Kidney (tissue), 14 donors: Measurements from ENCODE around the gene PNLIPRP2. TPM values are rescaled to one million over a fixed set of nuclear protein-coding genes. Genes with fewer than 3 reads are reported as not detected.

ENCODE experiments used
- DNase-seq, 5 donors: peaks; one replicate each; pipeline ENCODE4 v3.0.0-alpha.2; 2013 to 2020
- FAIRE-seq: peaks from 2 replicates; lab custom pipeline; 2012; peaks lifted over from hg19 to GRCh38; lab: Jason Lieb, UNC
- H3K27ac ChIP-seq, 2 donors: one replicate each; pipeline ENCODE4 v1.7.0; 2013; ENCODE audit warnings: low read depth in 2 of 2, low read length in 2 of 2, inconsistent platforms in 1 of 2
- H3K27me3 ChIP-seq: one replicate; pipeline ENCODE4 v1.7.1; 2013; ENCODE audit warnings: low read length, inconsistent platforms; ENCODE audit not compliant: control insufficient read depth, insufficient read depth
- H3K36me3 ChIP-seq, 3 donors: one replicate each; pipeline versions ENCODE4 v1.7.0 to v1.7.1; 2013; ENCODE audit warnings: low read length in 3 of 3, control low read depth in 1 of 3, inconsistent platforms in 1 of 3; ENCODE audit not compliant: insufficient read depth in 3 of 3, control insufficient read depth in 2 of 3
- H3K4me1 ChIP-seq, 3 donors: one replicate each; pipeline versions ENCODE4 v1.7.0 to v1.7.1; 2013; ENCODE audit warnings: low read length in 3 of 3, inconsistent platforms in 1 of 3, low read depth in 1 of 3; ENCODE audit not compliant: control insufficient read depth in 2 of 3, insufficient read depth in 2 of 3
- H3K4me3 ChIP-seq, 3 donors: one replicate each; pipeline versions ENCODE4 v1.7.0 to v1.8.1; 2013; ENCODE audit warnings: low read length in 3 of 3, control low read depth in 1 of 3, inconsistent platforms in 1 of 3
- H3K9ac ChIP-seq, 3 donors: one replicate each; pipeline versions ENCODE4 v1.7.0 to v1.7.1; 2013; ENCODE audit warnings: low read length in 3 of 3, control low read depth in 1 of 3, inconsistent platforms in 1 of 3
- H3K9me3 ChIP-seq, 3 donors: one replicate each; pipeline versions ENCODE4 v1.7.0 to v1.7.1; 2013; ENCODE audit warnings: low read length in 3 of 3, control low read depth in 1 of 3, inconsistent platforms in 1 of 3; ENCODE audit not compliant: control insufficient read depth in 2 of 3, insufficient read depth in 1 of 3
- CTCF ChIP-seq: IDR thresholded peaks from 3 replicates; pipeline ENCODE4 v1.5.1; 2012; ENCODE audit warnings: mild to moderate bottlenecking, moderate library complexity, borderline replicate concordance; ENCODE audit not compliant: insufficient read depth; ENCODE audit errors: extremely low read depth
- intact Hi-C: fragments of 100-400 bp; cut with DNase I; formaldehyde crosslinking; loops from one replicate; pipeline ENCODE4 v1.11.1; 2022
- polyA plus RNA-seq: library from polyadenylated mRNA; stranded (reverse); fragments of 350-450 nt; fragmentation: Illumina TruSeq; extraction: RNeasy Lipid Tissue Mini Kit (QIAGEN cat#74804); gene quantifications from one replicate; pipeline ENCODE4 v1.2.3, GENCODE V29; 2014; ENCODE audit warnings: low read depth, low replicate concordance; ENCODE audit not compliant: insufficient read depth
- total RNA-seq: library from RNA; stranded (reverse); fragmentation: NEBNext Ultra II Directional; extraction: Animal tissue kit (Norgen Biotek cat#: 25700); gene quantifications from one replicate; pipeline ENCODE4 v1.2.1, GENCODE V29; 2021
- donor health status: control.
- donor health status: control.
- donor health status: control.
- donor health status: control.
- donor health status: control.
- donor health status: DM: yes; HTN: yes; CAD: no.
- donor health status: Normal renal cell carcinoma (clear cell type).

Gene PNLIPRP2
- total and polyA plus RNA-seq, 2 donors from 2014 or later, result not detected

GRCh38 chr10:116667484-116667883, 46.7 kb downstream of the PNLIPRP2 start:
- H3K27me3 ChIP-seq, result no peaks in the 10 kb centered on the region
- no peak overlapping the region for H3K4me3 ChIP-seq
- intact Hi-C loops, result no loop called here
- H3K9ac ChIP-seq, result no peak overlapping the region
- H3K4me1 ChIP-seq, result no peaks in the 10 kb centered on the region
- H3K27ac ChIP-seq, result no peak overlapping the region
- H3K9me3 ChIP-seq, result no peaks in the 10 kb centered on the region
- TF ChIP-seq CTCF, result no peak
- peaks cover 0 to 3% (median 0%) of the 10 kb centered on the region in 3 donors for H3K36me3 ChIP-seq
- DNase-seq (no peak), FAIRE-seq (no peak)

DNA sequence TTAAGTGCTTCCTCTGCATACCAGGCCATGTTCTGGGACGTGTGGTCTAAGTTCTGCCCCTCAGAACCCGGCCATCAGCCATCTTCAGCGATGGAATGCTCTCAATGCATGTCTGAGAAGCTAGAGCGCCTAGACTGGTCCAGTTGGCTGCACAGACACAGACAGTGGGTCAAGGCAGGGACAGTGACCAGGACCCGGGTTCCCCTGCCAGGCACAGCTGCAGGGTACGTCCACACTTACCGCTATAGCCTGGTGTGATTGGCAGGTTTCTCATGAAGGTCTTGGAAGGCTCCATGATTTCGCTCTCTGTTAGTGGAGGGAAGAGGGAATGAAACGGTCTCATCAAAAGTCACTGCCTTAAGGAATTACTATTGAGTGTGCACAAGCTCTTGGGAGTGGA, 47.3 kb downstream of the PNLIPRP2 start:
- H3K36me3 ChIP-seq, result peaks cover 2 to 5% (median 5%) of the 10 kb centered on the region in 3 donors
- DNase-seq, result no peak
- no peak overlapping the region for H3K27ac ChIP-seq
- H3K4me3 ChIP-seq, result no peak overlapping the region
- no peaks in the 10 kb centered on the region for H3K4me1 ChIP-seq
- no peak overlapping the region for H3K9ac ChIP-seq
- intact Hi-C loops, result no loop called here
- FAIRE-seq, result no peak
- no peak for TF ChIP-seq CTCF
- H3K9me3 ChIP-seq, result no peaks in the 10 kb centered on the region
- H3K27me3 ChIP-seq, result no peaks in the 10 kb centered on the region

GRCh38 chr10:116668446-116668845, 47.7 kb downstream of the PNLIPRP2 start:
- Histone ChIP-seq H3K36me3 (peaks cover 2 to 7% (median 6%) of the 10 kb centered on the region in 3 donors), H3K9ac (no peak overlapping the region), H3K4me1 (no peaks in the 10 kb centered on the region), H3K4me3 (no peak overlapping the region), H3K9me3 (no peaks in the 10 kb centered on the region), H3K27ac (no peak overlapping the region), H3K27me3 (no peaks in the 10 kb centered on the region)
- no peak for FAIRE-seq
- TF ChIP-seq CTCF, result no peak
- intact Hi-C loops, result no loop called here
- no peak for DNase-seq

DNA sequence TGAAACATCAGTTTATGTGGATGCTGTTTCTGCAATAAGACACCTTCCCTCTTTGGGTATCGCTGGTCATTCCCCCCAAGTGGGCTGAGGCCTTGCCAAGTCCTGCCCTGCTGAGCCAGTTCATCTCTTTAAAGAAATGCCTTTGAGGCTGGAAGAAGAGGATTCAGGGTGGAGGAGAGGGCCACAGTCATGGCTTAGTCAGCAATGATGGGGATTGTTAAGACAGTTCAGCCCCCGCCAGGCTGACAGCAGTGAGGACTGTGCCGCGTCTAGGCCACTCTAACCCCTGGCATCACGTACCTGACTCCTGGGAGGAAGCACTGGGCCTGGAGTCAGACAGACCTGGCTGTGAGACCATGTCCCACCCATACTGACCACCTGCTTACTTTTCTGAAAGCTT, 48.3 kb downstream of the PNLIPRP2 start:
- no peak overlapping the region for H3K9ac ChIP-seq
- H3K27ac ChIP-seq, result no peak overlapping the region
- no peak overlapping the region for H3K4me3 ChIP-seq
- H3K36me3 ChIP-seq, result peaks cover 2 to 8% (median 7%) of the 10 kb centered on the region in 3 donors
- no peaks in the 10 kb centered on the region for H3K9me3 ChIP-seq
- no peak for TF ChIP-seq CTCF
- DNase-seq (no peak), FAIRE-seq (no peak)
- no peaks in the 10 kb centered on the region for H3K4me1 ChIP-seq
- H3K27me3 ChIP-seq, result no peaks in the 10 kb centered on the region
- intact Hi-C loops, result no loop called here
